ENCODE data around the gene ALDH1B1.

Gene ALDH1B1

DNA sequence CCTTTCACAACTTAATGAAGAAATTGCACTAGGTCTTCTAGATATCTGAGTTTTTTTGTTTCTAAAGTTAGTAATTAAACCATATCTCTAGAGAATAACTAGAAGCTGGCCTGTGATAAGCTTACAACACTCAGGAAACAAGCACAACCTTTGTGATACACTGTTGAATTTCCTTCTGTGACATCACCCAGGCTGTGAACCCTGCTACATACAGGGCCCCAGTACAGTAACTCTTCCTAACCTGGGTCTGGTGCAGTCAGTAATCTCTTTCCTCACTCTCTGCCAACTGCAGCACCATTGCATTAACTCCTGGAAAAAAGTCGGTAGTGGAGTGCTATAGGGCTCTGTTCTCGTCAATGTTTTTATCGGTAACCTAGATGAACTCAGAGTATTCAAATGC lies 42.4 kb downstream of the ALDH1B1 start:
- peaks cover 6% of the 10 kb centered on the region for H3K4me1 ChIP-seq (ENCODE audit: insufficient read depth, poor library complexity, severe bottlenecking)
- ATAC-seq (ENCODE audit: low read depth) (no peak), DNase-seq (ENCODE audit: low spot score) (no peak)
- no peaks in the 10 kb centered on the region for H3K27me3 ChIP-seq (ENCODE audit: insufficient read depth, poor library complexity, severe bottlenecking)
- H3K9me3 ChIP-seq (ENCODE audit: severe bottlenecking): no peaks in the 10 kb centered on the region
- no peak overlapping the region for H3K27ac ChIP-seq (ENCODE audit: poor library complexity, severe bottlenecking)
- H3K36me3 ChIP-seq (ENCODE audit: low read depth): no peaks in the 10 kb centered on the region
- TF ChIP-seq, protein P1, sequence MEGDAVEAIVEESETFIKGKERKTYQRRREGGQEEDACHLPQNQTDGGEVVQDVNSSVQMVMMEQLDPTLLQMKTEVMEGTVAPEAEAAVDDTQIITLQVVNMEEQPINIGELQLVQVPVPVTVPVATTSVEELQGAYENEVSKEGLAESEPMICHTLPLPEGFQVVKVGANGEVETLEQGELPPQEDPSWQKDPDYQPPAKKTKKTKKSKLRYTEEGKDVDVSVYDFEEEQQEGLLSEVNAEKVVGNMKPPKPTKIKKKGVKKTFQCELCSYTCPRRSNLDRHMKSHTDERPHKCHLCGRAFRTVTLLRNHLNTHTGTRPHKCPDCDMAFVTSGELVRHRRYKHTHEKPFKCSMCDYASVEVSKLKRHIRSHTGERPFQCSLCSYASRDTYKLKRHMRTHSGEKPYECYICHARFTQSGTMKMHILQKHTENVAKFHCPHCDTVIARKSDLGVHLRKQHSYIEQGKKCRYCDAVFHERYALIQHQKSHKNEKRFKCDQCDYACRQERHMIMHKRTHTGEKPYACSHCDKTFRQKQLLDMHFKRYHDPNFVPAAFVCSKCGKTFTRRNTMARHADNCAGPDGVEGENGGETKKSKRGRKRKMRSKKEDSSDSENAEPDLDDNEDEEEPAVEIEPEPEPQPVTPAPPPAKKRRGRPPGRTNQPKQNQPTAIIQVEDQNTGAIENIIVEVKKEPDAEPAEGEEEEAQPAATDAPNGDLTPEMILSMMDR (IDR thresholded peaks at IDR 0.05; ENCODE audit: poor library complexity, severe bottlenecking): no peak
- no peak overlapping the region for H3K4me3 ChIP-seq (ENCODE audit: severe bottlenecking)

DNA sequence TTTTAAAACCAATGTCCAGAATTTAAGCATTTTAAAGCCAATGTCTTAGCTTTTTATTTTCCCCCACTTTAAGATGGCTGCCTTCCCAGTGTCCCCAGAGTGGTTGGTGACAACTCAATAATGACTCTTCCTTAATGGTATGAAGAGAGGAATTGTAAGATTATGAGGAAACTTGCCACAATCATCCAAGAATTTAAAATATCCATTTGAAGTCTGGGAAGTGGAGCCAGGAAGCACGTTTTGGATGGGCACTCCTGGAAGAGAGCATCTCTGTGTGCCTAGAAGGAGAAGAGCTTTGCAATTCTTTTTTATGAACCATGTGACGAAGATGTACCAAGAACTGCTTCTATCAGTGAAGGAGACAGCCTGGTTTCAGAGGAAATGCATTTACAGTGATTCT lies 43.0 kb downstream of the ALDH1B1 start:
- TF ChIP-seq, protein P1 (IDR thresholded peaks at IDR 0.05; ENCODE audit: poor library complexity, severe bottlenecking): no peak

DNA sequence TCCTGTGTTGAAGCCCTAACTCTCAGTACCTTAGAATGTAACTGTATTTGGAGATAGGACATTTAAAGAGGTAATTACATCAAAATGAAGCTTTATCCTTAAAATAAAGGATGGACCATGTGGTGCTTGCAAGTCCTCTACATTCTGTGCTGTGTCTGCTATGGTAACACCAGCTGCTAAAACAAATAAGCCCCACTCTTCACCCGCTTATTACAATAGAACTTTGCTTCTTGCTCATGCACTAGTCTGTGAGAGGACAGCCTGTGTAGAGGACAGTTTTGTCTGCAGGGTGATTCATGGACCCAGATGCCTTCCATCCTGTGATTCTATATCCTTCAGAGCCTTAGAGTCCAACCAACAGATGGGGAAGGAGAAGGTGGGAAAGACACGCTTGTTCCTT lies 44.2 kb downstream of the ALDH1B1 start:
- H3K4me3 ChIP-seq (ENCODE audit: severe bottlenecking): no peak overlapping the region
- DNase-seq (ENCODE audit: low spot score): no peak
- TF ChIP-seq, protein P1 (IDR thresholded peaks at IDR 0.05; ENCODE audit: poor library complexity, severe bottlenecking): no peak
- H3K4me1 ChIP-seq (ENCODE audit: insufficient read depth, poor library complexity, severe bottlenecking): peaks cover 6% of the 10 kb centered on the region
- ATAC-seq (ENCODE audit: low read depth): no peak
- no peaks in the 10 kb centered on the region for H3K9me3 ChIP-seq (ENCODE audit: severe bottlenecking)
- H3K27me3 ChIP-seq (ENCODE audit: insufficient read depth, poor library complexity, severe bottlenecking): no peaks in the 10 kb centered on the region
- no peaks in the 10 kb centered on the region for H3K36me3 ChIP-seq (ENCODE audit: low read depth)
- H3K27ac ChIP-seq (ENCODE audit: poor library complexity, severe bottlenecking): no peak overlapping the region

More for the DNA sequence above, 43.0 kb downstream of the ALDH1B1 start:
- no peak overlapping the region for H3K4me3 ChIP-seq (ENCODE audit: severe bottlenecking)
- H3K4me1 ChIP-seq (ENCODE audit: insufficient read depth, poor library complexity, severe bottlenecking): peaks cover 6% of the 10 kb centered on the region
- H3K27me3 ChIP-seq (ENCODE audit: insufficient read depth, poor library complexity, severe bottlenecking): no peaks in the 10 kb centered on the region
- no peak overlapping the region for H3K27ac ChIP-seq (ENCODE audit: poor library complexity, severe bottlenecking)
- no peaks in the 10 kb centered on the region for H3K9me3 ChIP-seq (ENCODE audit: severe bottlenecking)
- ATAC-seq (ENCODE audit: low read depth): no peak
- H3K36me3 ChIP-seq (ENCODE audit: low read depth): no peaks in the 10 kb centered on the region
- DNase-seq (ENCODE audit: low spot score): no peak

DNA sequence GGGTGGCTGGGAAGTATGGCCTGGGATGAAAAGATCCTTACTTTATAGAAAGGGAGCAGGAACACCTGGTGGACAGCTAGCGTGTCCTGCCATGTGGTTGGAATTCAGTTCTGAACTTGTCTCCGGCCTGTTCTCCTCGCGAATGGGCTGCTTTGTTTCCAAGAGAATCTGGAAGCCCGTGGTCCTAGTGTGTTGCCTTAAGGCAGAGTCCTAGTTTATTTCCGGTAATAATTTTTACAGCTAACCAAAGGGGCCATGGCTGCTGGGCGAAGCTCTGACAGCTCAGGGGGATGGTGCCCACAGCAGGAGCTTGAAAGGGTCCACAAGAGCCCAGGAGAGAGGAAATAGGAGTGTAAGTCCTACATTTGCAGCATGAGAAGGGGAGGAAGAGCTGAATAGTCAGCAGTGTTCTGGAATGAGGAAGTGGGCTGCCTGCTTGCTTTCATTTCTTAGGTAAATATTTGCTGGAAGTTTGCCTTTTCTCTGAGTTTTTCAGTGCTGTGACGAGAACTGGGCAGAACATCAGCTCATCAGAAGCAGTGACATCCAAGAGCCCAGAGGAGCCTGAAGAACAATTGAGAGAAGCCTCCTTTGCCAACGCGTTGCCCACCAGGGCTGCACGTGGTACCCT lies 44.8 kb downstream of the ALDH1B1 start:
- ATAC-seq (ENCODE audit: low read depth): peak; percentile 66
- Histone ChIP-seq H3K27me3 (ENCODE audit: insufficient read depth, poor library complexity, severe bottlenecking) (no peaks in the 10 kb centered on the region), H3K27ac (ENCODE audit: poor library complexity, severe bottlenecking) (peak overlapping the region; percentile 27), H3K36me3 (ENCODE audit: low read depth) (no peaks in the 10 kb centered on the region), H3K4me3 (ENCODE audit: severe bottlenecking) (no peak overlapping the region), H3K9me3 (ENCODE audit: severe bottlenecking) (no peaks in the 10 kb centered on the region), H3K4me1 (ENCODE audit: insufficient read depth, poor library complexity, severe bottlenecking) (peaks cover 6% of the 10 kb centered on the region)
- no peak for DNase-seq (ENCODE audit: low spot score)
- TF ChIP-seq, protein P1 (IDR thresholded peaks at IDR 0.05; ENCODE audit: poor library complexity, severe bottlenecking): no peak

DNA sequence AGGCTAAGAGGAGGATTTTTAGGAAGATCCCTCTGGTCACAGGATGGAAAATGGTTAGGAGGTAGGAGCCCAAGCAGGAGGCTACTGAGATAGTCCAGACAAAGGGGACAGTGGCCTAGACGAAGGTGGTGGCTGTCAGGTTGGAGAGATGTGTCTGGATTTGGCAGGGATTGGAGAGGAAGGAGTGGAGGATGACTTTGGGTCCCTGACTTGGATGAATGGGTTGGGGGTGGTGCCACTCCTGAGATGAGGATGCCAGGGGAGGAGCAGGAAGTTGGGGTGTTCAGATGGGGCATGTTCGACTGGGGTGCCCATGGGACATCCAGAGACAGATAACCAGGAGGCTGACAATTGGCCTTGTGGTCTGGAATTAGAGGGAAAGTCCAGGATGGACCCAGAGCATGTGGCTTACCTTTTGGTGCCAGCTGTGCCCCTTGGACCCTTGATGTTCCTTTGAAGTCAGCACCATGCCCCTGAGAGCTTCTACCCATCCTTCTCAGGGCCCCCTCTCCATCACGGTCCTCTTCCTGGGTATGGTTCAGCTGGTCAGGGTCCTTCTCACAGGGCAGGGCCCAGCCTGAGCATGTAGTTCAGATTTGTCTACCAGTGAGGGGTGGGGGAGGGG lies 46.9 kb downstream of the ALDH1B1 start:
- H3K9me3 ChIP-seq (ENCODE audit: severe bottlenecking): no peaks in the 10 kb centered on the region
- no peak overlapping the region for H3K27ac ChIP-seq (ENCODE audit: poor library complexity, severe bottlenecking)
- DNase-seq (ENCODE audit: low spot score) (no peak), ATAC-seq (ENCODE audit: low read depth) (no peak)
- H3K36me3 ChIP-seq (ENCODE audit: low read depth): no peaks in the 10 kb centered on the region
- TF ChIP-seq, protein P1 (IDR thresholded peaks at IDR 0.05; ENCODE audit: poor library complexity, severe bottlenecking): no peak
- H3K27me3 ChIP-seq (ENCODE audit: insufficient read depth, poor library complexity, severe bottlenecking): no peaks in the 10 kb centered on the region
- no peak overlapping the region for H3K4me3 ChIP-seq (ENCODE audit: severe bottlenecking)
- peaks cover 24% of the 10 kb centered on the region for H3K4me1 ChIP-seq (ENCODE audit: insufficient read depth, poor library complexity, severe bottlenecking)
